Caco-2 (cell line): Measurements from ENCODE around the gene ABLIM2. TPM values are rescaled to one million over a fixed set of nuclear protein-coding genes. Genes with fewer than 3 reads are reported as not detected.

Experiments used
- BruUV-seq: library from RNA; stranded (reverse); fragments of 400-500 nt; replicated peaks from 2 replicates; lab custom pipeline; 2021; lab: Mats Ljungman, UMichigan
- CTCF ChIA-PET: fragments of 300-600 bp; sonication (Branson Sonifier 250); formaldehyde crosslinking; loops from one replicate; lab custom pipeline; 2022; ENCODE audit warnings: antibody characterized with exemption; lab: Charles Lee
- POLR2A ChIA-PET: fragments of 300-600 bp; sonication (Branson Sonifier 250); formaldehyde crosslinking; loops from one replicate; lab custom pipeline; 2022; ENCODE audit warnings: antibody characterized with exemption; lab: Charles Lee
- DNase-seq, 2 experiments: peaks; one replicate each; pipeline versions ENCODE4 v3.0.0 to v3.0.0-alpha.2; 2020 to 2022
- H3K27me3 ChIP-seq: replicated peaks from 2 replicates; pipeline ENCODE4 v1.6.0; 2011; ENCODE audit warnings: low read length; ENCODE audit not compliant: control insufficient read depth, insufficient read depth
- H3K36me3 ChIP-seq: 2 replicates; pipeline ENCODE4 v1.5.1; 2011; ENCODE audit warnings: low read length; ENCODE audit not compliant: control insufficient read depth, insufficient read depth
- H3K4me1 ChIP-seq: fragments of 250-450 bp; sonication (Bioruptor Pico); 2 replicates; pipeline ENCODE4 v1.5.1; 2020; ENCODE audit warnings: mild to moderate bottlenecking
- H3K4me3 ChIP-seq: 2 replicates; pipeline ENCODE4 v1.5.1; 2011; ENCODE audit warnings: low read depth, mild to moderate bottlenecking, control low read depth, low read length
- H3K9me3 ChIP-seq: fragments of 250-450 bp; sonication (Bioruptor Pico); 2 replicates; pipeline ENCODE4 v1.5.1; 2020; ENCODE audit warnings: mild to moderate bottlenecking, moderate library complexity
- H3K27ac Mint-ChIP-seq: one replicate; pipeline ENCODE4 v1.8.0; 2022; ENCODE audit warnings: mixed read lengths; ENCODE audit not compliant: unreplicated experiment
- H3K27me3 Mint-ChIP-seq: one replicate; pipeline ENCODE4 v1.8.0; 2022; ENCODE audit warnings: mixed read lengths; ENCODE audit not compliant: insufficient read depth, unreplicated experiment
- H3K36me3 Mint-ChIP-seq: one replicate; pipeline ENCODE4 v1.8.0; 2022; ENCODE audit warnings: mild to moderate bottlenecking, mixed read lengths; ENCODE audit not compliant: insufficient read depth, unreplicated experiment
- H3K4me1 Mint-ChIP-seq: one replicate; pipeline ENCODE4 v1.8.0; 2022; ENCODE audit warnings: low read depth, mixed read lengths; ENCODE audit not compliant: unreplicated experiment
- H3K4me3 Mint-ChIP-seq: one replicate; pipeline ENCODE4 v1.8.0; 2022; ENCODE audit warnings: mild to moderate bottlenecking, moderate library complexity, mixed read lengths; ENCODE audit not compliant: unreplicated experiment
- H3K9me3 Mint-ChIP-seq: one replicate; pipeline ENCODE4 v1.8.0; 2022; ENCODE audit warnings: mixed read lengths; ENCODE audit not compliant: unreplicated experiment
- intact Hi-C: fragments of 100-400 bp; cut with micrococcal nuclease; formaldehyde crosslinking; loops from one replicate; pipeline ENCODE4 v1.10.0; 2022; ENCODE audit not compliant: unreplicated experiment
- total RNA-seq: library from RNA; stranded (reverse); gene quantifications from 2 replicates; pipeline ENCODE4 v1.2.3, GENCODE V29; 2022
- TF ChIP-seq, protein P1 (sequence below), 2 experiments: fragments of 200-600 bp in 1 of 2; IDR thresholded peaks; 1 replicate in 1 of 2; 2 replicates in 1 of 2; pipeline versions ENCODE4 v1.5.1 to v1.8.0; 2011 to 2022; ENCODE audit warnings: antibody characterized with exemption in 1 of 2, control low read depth in 1 of 2, inconsistent platforms in 1 of 2, low read depth in 1 of 2, low read length in 1 of 2, mild to moderate bottlenecking in 1 of 2, moderate library complexity in 1 of 2; ENCODE audit not compliant: insufficient read depth in 1 of 2, severe bottlenecking in 1 of 2, unreplicated experiment in 1 of 2

ABLIM2 gene
- total RNA-seq, 1 experiment from 2014 or later: 0.23 TPM

DNA sequence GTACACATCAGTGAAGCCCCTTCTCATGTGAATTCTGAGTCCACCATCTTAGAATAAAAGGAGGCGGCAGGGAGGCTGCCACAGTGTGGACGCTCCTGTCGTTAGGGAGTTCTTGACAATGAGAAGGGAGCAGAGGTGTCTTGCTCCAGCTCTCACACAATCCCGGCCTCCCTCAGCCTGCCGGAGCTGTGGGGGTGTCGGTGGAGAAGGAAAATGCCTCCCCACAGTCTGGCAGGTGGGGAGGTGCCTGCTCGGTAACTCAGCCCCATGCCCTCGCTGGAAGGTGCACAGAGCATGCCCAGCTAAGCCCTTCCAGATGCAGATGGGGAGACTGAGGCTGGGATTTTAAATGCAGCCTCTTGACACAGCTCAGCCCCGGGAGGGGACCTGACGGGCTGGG is 20.5 kb upstream of the ABLIM2 start:
- intact Hi-C loops: no loop called here

GRCh38 chr4:8177956-8178355 is 19.3 kb upstream of the ABLIM2 start:
- intact Hi-C loops: loop anchor here (1.0 kb wide), 3 partner anchors 14 to 225 kb away; no protein-coding TSS in a partner anchor
- H3K36me3 ChIP-seq: no peaks in the 10 kb centered on the region
- TF ChIP-seq, protein P1, sequence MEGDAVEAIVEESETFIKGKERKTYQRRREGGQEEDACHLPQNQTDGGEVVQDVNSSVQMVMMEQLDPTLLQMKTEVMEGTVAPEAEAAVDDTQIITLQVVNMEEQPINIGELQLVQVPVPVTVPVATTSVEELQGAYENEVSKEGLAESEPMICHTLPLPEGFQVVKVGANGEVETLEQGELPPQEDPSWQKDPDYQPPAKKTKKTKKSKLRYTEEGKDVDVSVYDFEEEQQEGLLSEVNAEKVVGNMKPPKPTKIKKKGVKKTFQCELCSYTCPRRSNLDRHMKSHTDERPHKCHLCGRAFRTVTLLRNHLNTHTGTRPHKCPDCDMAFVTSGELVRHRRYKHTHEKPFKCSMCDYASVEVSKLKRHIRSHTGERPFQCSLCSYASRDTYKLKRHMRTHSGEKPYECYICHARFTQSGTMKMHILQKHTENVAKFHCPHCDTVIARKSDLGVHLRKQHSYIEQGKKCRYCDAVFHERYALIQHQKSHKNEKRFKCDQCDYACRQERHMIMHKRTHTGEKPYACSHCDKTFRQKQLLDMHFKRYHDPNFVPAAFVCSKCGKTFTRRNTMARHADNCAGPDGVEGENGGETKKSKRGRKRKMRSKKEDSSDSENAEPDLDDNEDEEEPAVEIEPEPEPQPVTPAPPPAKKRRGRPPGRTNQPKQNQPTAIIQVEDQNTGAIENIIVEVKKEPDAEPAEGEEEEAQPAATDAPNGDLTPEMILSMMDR (IDR thresholded peaks at IDR 0.05; ENCODE audit: insufficient read depth in 1 of 2, low read depth in 1 of 2, low read length in 1 of 2, severe bottlenecking in 1 of 2, unreplicated experiment in 1 of 2): no peak

More for the DNA sequence above, 20.5 kb upstream of the ABLIM2 start:
- Mint-ChIP-seq H3K36me3 (peaks cover 4% of the 10 kb centered on the region), H3K27me3 (no peaks in the 10 kb centered on the region), H3K9me3 (no peaks in the 10 kb centered on the region), H3K27ac (no peak overlapping the region), H3K4me3 (no peak overlapping the region), H3K4me1 (peaks cover 19% of the 10 kb centered on the region)
- no peaks in the 10 kb centered on the region for H3K36me3 ChIP-seq
- H3K4me3 ChIP-seq: no peak overlapping the region
- no peaks in the 10 kb centered on the region for H3K27me3 ChIP-seq
- ChIA-PET CTCF (interaction anchor here (1.5 to 1.6 kb wide), 2 partner anchors 15 to 20 kb away, joined by 3 to 5 read pairs; partner anchors contain the start of gene SH3TC1), POLR2A (no interaction called here)
- no peak for DNase-seq
- no TSS peak for BruUV-seq
- peaks cover 40% of the 10 kb centered on the region for H3K4me1 ChIP-seq
- no peaks in the 10 kb centered on the region for H3K9me3 ChIP-seq
- TF ChIP-seq, protein P1 (IDR thresholded peaks at IDR 0.05; ENCODE audit: insufficient read depth in 1 of 2, low read depth in 1 of 2, low read length in 1 of 2, severe bottlenecking in 1 of 2, unreplicated experiment in 1 of 2): no peak

DNA sequence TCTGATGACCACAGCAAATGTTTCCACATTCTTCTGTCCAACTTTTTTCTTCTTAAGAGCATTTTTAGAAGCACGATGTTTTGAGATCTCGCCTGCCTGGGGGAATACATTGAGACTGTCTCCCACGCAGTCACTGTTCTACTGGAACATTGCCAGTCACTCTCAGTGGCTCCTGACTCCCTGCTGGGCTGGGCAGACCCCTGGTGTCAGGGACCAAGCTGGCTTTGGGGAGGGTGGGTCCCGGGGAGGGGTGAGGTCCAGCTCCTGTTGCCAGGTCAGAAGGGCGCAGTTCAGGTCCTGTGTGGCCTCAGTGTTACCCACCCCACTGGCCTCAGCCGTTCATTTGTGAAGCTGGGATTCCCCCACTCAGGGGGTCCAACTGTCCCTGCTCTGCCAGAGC is 18.9 kb upstream of the ABLIM2 start:
- ChIA-PET CTCF (interaction anchor here (0.6 to 1.8 kb wide), 19 partner anchors 10 to 252 kb away, joined by 3 to 30 read pairs (median 10); partner anchors contain the start of genes ABLIM2 and SH3TC1), POLR2A (no interaction called here)
- Mint-ChIP-seq H3K4me3 (no peak overlapping the region), H3K27me3 (no peaks in the 10 kb centered on the region), H3K4me1 (peaks cover 12% of the 10 kb centered on the region), H3K9me3 (no peaks in the 10 kb centered on the region), H3K36me3 (no peaks in the 10 kb centered on the region), H3K27ac (no peak overlapping the region)
- no TSS peak for BruUV-seq
- intact Hi-C loops: loop anchor here (1.0 kb wide), 3 partner anchors 15 to 226 kb away; no protein-coding TSS in a partner anchor
- TF ChIP-seq, protein P1 (IDR thresholded peaks at IDR 0.05; ENCODE audit: insufficient read depth in 1 of 2, low read depth in 1 of 2, low read length in 1 of 2, severe bottlenecking in 1 of 2, unreplicated experiment in 1 of 2): no peak
- no peak for DNase-seq
- no peak overlapping the region for H3K4me3 ChIP-seq
- no peaks in the 10 kb centered on the region for H3K36me3 ChIP-seq
- peaks cover 25% of the 10 kb centered on the region for H3K4me1 ChIP-seq
- H3K9me3 ChIP-seq: no peaks in the 10 kb centered on the region
- H3K27me3 ChIP-seq: no peaks in the 10 kb centered on the region

More at GRCh38 chr4:8177956-8178355, 19.3 kb upstream of the ABLIM2 start:
- no peak overlapping the region for H3K4me3 Mint-ChIP-seq
- Histone ChIP-seq H3K4me1 (peaks cover 29% of the 10 kb centered on the region), H3K4me3 (no peak overlapping the region), H3K27me3 (no peaks in the 10 kb centered on the region), H3K9me3 (no peaks in the 10 kb centered on the region)
- H3K27ac Mint-ChIP-seq: no peak overlapping the region
- POLR2A ChIA-PET: no interaction called here
- no TSS peak for BruUV-seq
- no peak for DNase-seq
- no peaks in the 10 kb centered on the region for H3K27me3 Mint-ChIP-seq
- H3K4me1 Mint-ChIP-seq: peaks cover 12% of the 10 kb centered on the region
- no peaks in the 10 kb centered on the region for H3K36me3 Mint-ChIP-seq
- CTCF ChIA-PET: no interaction called here
- H3K9me3 Mint-ChIP-seq: no peaks in the 10 kb centered on the region
